Measurements from ENCODE around the gene ZFHX3. TPM values are rescaled to one million over a fixed set of nuclear protein-coding genes. Genes with fewer than 3 reads are reported as not detected.

ZFHX3 gene
- total RNA-seq, 4 donors from 2014 or later = 9.1 to 34.0 (median 12.0) TPM

- no peak for DNase-seq
- no peaks in the 10 kb centered on the region for H3K9me3 ChIP-seq
- no peaks in the 10 kb centered on the region for H3K36me3 ChIP-seq
- no peak overlapping the region for H3K4me3 ChIP-seq
- no peaks in the 10 kb centered on the region for H3K27me3 ChIP-seq
- H3K27ac ChIP-seq = peak overlapping the region; percentile 68 to 90
- no peaks in the 10 kb centered on the region for H3K4me1 ChIP-seq
- TF ChIP-seq POLR2A (IDR thresholded peaks at IDR 0.05) (no peak), CTCF (IDR thresholded peaks at IDR 0.05) (no peak)
- intact Hi-C loops (cut with DNase I; ENCODE audit: low total_unique reads) = no loop called here
Measured at GRCh38 chr16:72859581-72859980, 188.3 kb downstream of the ZFHX3 start.

- H3K9me3 ChIP-seq = no peaks in the 10 kb centered on the region
- H3K27ac ChIP-seq = peak overlapping the region; percentile 68 to 90
- no peaks in the 10 kb centered on the region for H3K27me3 ChIP-seq
- no peaks in the 10 kb centered on the region for H3K4me1 ChIP-seq
- peak in 1 of 2 donors; percentile 32 for DNase-seq
- H3K4me3 ChIP-seq = peak overlapping the region in 1 of 2 donors; percentile 3
- intact Hi-C loops (cut with DNase I; ENCODE audit: low total_unique reads) = no loop called here
- H3K36me3 ChIP-seq = no peaks in the 10 kb centered on the region
- no peak for TF ChIP-seq CTCF (IDR thresholded peaks at IDR 0.05)
- no peak for TF ChIP-seq POLR2A (IDR thresholded peaks at IDR 0.05)
Measured at GRCh38 chr16:72858665-72859493, 189.0 kb downstream of the ZFHX3 start.

- H3K9me3 ChIP-seq = no peaks in the 10 kb centered on the region
- H3K36me3 ChIP-seq = no peaks in the 10 kb centered on the region
- peak overlapping the region; percentile 68 to 90 for H3K27ac ChIP-seq
- intact Hi-C loops (cut with DNase I; ENCODE audit: low total_unique reads) = no loop called here
- no peak for TF ChIP-seq POLR2A (IDR thresholded peaks at IDR 0.05)
- no peak for TF ChIP-seq CTCF (IDR thresholded peaks at IDR 0.05)
- no peaks in the 10 kb centered on the region for H3K4me1 ChIP-seq
- no peak for DNase-seq
- peak overlapping the region in 1 of 2 donors; percentile 3 for H3K4me3 ChIP-seq
- no peaks in the 10 kb centered on the region for H3K27me3 ChIP-seq
Measured at GRCh38 chr16:72857834-72858664, 189.9 kb downstream of the ZFHX3 start.

- H3K4me1 ChIP-seq = no peaks in the 10 kb centered on the region
- H3K27ac ChIP-seq = no peak overlapping the region
- no peak overlapping the region for H3K4me3 ChIP-seq
- no peaks in the 10 kb centered on the region for H3K9me3 ChIP-seq
- no peaks in the 10 kb centered on the region for H3K36me3 ChIP-seq
- H3K27me3 ChIP-seq = no peaks in the 10 kb centered on the region
- peak in 1 of 4 experiments; percentile 5 for TF ChIP-seq CTCF (IDR thresholded peaks at IDR 0.05)
- no peak for TF ChIP-seq POLR2A (IDR thresholded peaks at IDR 0.05)
- intact Hi-C loops (cut with DNase I; ENCODE audit: low total_unique reads) = no loop called here
- DNase-seq = no peak
Measured at GRCh38 chr16:72856797-72857196, 191.1 kb downstream of the ZFHX3 start.

Measured in uterus (tissue), 4 donors.